GM21723 (cell line): ENCODE measurements around the gene IGSF23.

ENCODE experiments used
- ATAC-seq: cut with Tn5 transposase; IDR thresholded peaks from one replicate; pipeline ENCODE4 v1.9.1; 2021; ENCODE audit warnings: mild to moderate bottlenecking, moderate library complexity; ENCODE audit not compliant: unreplicated experiment

The IGSF23 gene

GRCh38 chr19:44613295-44614178, at the start of gene IGSF23:
Gene IGSF23 (plus strand): TSS chr19:44613563. CDS start chr19:44613646, 83 bp downstream.
- ATAC-seq = no peak

- ATAC-seq = no peak
Observed at GRCh38 chr19:44566984-44567383, 46.4 kb upstream of the IGSF23 start.

DNA sequence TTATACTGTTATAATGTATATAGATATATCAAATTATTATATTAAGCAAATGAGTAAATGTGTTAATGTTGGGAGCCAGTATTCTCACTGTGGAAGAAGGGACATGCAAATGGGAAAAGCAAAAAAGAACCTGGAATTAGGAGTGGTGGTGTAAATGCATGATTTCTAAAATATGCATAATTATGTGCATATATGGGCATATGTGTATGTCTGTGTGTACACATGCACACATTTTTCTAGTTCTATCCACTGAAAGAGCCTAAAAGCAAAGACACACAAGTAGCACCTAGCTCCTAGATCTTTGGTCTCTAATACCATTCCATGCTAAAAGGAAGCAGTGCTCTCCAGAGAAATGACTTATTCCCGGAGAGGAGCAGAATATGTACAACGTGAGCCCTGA, 45.6 kb upstream of the IGSF23 start:
- ATAC-seq = no peak

GRCh38 chr19:44570603-44570983, 42.8 kb upstream of the IGSF23 start:
- no peak for ATAC-seq

DNA sequence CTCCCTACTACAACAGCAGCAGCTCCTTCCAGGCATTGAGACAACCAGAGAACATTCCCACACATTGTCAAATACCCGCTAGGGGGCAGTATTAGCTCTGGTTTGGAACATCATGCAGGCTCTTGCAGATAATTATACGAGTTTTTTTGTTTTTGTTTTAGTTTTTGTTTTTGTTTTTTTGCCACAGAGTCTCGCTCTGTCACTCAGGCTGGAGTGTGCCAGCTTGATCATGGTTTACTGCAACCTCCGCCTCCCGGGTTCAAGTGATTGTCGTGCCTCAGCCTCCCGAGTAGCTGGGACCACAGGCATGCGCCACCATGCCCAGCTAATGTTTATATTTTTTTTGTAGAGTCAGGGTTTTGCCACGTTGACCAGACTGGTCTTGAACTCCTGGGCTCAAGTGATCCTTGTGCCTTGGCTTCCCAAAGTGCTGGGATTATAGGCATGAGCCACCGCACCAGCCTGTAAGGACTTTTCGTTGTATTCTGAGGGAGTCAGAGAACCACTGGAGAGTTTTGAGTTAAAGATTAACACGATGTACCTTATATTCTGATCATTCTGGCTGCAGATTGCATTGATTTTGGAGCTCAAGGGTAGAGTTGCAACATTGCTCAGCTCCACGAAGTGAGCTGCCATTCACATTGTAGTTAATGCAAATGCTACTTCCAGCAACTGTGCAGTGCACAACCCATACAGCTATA, 42.2 kb upstream of the IGSF23 start:
- no peak for ATAC-seq

DNA sequence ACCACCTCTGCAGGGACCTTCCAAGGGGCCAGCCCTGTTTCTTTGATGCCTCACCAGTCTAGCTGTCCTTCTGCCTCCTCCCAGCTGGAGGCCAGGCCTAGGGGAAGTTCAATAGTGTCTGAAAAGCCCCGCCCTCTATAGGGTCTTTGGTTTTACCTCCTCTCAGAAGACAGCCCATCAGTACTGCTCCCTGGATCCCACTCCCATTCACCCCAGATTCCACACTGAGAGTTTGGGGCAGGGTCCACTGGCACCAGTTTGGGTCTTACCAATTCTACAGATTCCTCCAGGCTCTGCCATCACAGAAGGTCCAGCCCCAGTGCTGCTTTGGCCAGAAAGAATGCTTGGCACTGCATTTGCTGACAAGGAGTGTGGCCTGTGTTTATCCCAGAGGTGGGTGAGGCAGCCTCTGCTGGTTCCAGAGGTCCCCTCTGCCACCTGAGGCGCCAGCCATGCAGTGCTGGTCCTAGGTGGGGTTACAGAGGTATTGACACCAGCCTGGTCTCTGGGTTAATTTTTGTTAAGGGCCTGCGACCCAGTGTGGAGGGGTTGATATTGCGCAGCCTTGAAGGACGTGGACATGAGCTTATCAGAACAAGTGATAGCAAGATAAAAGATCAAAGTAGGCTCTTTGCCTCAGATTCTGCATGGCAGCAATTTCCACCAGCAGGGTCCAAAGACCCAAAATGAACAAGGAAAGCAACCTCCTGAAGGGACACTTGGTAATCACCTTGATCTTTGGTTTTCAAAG, 41.4 kb upstream of the IGSF23 start:
- no peak for ATAC-seq

DNA sequence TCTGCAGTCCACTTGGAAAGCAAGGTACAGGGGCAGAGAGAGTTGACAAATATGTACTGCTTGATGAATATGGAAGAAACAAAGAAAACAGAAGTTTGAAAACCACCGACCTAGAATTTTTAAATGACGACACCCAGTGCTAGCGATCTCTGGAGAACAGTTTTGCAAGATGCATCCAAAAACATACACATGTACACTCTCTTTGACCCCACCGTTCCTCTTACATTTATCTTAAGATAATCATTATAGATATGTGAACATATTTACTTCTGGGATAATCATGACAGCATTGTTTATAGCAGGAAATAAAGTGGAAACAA, 40.8 kb upstream of the IGSF23 start:
- no peak for ATAC-seq

DNA sequence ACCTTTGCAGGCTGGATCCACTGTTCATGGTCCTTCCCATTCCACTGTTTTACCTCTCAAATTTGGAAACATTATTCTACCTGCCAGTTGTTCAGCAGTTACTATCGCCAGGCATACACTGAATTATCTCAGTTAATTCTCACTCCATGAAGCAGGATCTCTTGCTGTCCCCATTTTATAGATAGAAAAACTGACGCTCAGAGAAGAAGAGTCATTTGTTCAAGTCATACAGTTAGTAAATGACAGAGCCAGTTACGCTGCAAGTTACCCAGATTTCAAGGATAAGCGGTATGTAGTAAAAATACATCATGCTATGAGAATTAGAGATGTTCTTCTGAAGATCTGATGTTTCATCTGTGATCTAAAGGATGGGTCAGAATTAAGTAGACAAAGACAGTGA, 40.2 kb upstream of the IGSF23 start:
- no peak for ATAC-seq

GRCh38 chr19:44573627-44574026, 39.7 kb upstream of the IGSF23 start:
- ATAC-seq = no peak

DNA sequence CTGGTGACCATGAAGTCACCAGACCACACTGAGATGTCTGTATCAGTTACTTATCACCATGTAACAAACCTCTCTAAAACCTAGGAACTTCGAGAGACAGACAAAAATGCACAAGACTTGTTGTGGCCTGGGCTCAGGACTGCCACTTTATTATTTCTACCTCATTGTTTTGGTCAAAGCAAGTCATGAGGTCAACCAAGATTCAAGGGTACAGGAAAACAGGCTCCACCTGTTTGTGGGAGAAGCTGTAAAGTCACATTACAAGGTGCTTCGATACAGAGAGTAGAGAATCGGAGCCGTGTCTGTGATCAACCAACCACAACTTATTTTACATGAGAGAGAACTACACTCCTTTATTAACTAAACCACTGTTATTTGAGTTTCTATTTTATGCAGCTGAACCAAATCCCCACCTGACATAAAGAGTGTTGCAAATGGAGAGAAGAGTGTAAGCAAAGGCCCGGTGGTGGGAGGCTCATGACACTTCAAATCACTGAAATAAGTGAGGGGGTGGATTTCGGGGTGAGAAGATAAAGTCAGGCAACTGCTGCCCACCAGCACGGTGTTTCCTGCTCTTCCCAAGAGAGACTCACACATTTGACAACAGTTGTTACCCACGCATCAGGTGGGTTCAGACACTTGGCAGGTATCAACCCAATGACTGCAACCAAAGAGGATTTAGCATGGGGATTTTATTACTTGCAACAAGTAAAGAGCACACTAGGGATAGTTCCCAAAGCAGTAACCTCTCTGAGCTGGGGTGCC, 39.0 kb upstream of the IGSF23 start:
- no peak for ATAC-seq

DNA sequence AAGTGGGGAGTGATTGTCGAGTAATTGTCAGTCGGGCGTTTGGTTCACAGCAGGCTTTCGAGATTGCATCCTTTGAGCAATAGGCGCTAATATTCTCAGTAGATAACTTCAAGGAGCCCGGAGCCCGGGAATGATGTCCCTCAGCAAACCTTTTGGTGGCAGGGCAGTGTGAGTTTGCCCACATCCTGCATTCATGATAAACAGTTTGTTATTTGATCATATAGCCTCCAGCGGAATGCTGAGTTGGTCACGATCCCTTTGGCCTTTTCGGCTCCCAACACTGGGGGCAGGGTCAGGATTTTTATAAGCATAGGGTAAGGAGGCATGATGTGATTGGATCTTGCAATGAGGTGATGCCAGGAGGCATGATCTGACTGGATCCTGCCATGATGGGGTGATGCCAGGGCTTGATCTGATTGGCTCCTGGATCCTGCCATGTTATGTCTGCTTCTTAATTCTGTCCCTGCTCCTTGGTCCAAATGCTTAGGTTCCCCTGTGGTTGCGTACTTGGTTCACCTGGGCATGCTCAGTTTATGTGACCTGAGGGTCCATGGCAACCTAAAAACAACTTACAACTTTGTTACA, 38.2 kb upstream of the IGSF23 start:
- ATAC-seq = no peak

- ATAC-seq = no peak
Observed at GRCh38 chr19:44576843-44577565, 36.4 kb upstream of the IGSF23 start.

DNA sequence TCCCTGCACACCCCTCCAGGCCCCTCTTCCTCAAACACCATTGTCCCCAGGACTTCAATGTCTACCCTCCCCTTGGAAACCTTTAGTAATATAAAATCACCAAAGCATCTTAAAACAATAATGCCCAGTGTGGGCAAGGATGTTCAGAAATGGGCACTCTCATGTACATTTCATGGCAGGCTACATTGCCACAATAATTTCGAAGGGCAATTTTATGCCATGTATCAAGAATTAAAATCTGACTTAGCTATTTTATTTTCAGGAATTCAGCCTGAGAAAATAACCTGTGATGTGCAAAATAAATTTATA, 35.8 kb upstream of the IGSF23 start:
- no peak for ATAC-seq

DNA sequence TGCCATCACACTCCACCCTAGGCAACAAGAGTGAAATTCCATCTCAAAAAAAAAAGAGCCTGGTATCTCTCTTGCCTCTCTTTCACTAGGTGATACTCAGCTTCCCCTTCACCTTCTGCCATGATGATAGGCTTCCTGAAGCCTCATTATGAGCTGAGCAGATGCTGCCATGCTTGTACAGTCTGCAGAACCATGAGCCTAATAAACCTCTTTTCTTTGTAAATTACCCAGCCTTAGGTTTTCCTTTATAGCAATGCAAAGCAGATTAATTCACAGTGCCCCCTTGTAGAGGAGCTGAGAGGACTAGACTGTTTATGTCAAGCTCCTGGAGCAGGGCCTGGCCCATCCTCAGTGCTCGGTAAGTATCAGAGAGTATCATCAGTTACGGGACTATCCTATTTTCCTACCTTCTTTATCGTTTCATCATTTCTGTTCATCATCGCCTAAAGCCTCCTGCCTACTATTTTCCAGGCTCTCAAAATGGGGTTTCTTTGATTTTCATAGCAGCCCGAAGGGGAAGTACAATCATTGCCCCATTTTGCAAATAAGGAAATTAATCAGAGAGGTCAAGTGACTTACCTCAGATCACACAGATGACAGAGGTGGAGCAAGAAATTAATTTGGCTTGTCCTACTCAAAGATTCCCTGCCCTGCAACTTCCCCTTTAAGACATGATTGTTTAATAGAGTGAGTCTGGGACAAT, 33.5 kb upstream of the IGSF23 start:
- ATAC-seq = no peak

DNA sequence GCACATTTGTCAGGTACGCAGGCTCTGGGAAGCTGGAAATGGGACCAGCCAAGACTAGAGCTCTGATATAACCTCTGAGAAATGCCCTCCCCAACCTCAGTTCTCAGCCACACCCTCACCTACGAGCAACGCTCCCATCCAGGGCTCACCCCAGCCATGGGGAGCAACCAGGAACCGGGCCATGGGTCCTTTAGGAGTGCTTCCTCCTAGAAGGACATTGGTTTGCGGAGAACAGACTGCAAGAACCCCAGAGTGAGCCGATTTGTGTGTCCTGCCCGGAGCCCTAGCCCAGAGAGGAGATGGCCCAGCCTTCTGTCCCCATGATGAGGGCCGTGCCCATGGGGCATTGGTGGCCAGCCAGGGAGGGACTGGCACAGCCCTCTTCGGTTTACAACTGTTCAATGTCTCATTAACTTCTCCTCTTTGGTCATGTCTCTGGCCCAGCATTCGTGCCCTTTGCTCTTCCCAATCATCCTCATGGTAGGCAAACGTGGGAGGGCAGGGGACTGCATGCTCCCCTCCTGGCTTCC, 32.9 kb upstream of the IGSF23 start:
- ATAC-seq = no peak

DNA sequence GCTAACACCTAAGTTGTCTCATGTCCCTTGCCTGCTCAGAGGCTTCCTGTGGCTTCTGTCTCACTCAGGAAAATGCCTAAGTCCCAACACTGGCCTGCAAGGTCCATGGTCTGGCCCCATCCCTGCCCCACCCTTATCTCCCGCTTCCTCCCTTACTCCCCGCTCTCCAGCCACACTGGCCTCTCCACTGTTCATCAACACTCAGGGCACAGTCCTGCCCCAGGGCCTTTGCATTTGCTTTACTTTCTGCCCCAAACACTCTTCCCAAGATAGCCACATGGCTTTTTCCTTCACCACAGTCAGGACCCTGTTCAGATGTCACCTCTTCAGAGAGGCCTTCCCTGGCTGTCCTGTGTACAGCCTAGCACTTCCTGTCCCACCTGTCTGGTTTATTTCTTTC, 32.1 kb upstream of the IGSF23 start:
- ATAC-seq = no peak

DNA sequence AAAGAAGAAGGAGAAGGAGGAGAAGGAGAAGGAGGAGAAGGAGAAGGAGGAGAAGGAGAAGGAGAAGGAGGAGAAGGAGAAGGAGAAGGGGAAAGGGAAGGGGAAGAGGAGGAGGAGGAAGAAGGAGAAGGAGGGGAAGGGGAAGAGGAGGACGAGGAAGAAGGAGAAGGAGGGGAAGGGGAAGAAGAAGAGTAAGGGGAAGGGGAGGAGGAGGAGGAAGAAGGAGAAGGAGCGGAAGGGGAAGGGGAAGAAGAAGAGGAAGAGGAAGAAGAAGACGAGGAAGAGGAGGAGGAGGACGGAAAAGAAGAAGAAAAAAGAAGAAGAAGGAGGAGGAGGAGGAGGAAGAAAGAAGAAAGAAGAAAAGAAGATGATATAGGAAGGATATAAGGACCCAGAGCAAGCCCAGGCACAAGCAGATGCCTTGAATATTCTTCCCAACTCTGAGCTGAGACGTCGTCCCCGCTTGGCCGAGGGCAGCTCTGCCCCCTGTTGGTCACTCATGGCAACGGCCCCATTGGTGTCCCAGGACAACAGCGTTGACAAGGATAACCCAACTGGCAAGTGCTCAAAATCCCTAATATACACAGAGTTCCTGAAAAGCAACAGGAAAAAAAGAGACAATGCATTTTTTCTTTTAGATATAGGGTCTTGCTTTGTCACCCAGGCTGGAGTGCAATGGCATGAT, 30.6 kb upstream of the IGSF23 start:
- no peak for ATAC-seq

DNA sequence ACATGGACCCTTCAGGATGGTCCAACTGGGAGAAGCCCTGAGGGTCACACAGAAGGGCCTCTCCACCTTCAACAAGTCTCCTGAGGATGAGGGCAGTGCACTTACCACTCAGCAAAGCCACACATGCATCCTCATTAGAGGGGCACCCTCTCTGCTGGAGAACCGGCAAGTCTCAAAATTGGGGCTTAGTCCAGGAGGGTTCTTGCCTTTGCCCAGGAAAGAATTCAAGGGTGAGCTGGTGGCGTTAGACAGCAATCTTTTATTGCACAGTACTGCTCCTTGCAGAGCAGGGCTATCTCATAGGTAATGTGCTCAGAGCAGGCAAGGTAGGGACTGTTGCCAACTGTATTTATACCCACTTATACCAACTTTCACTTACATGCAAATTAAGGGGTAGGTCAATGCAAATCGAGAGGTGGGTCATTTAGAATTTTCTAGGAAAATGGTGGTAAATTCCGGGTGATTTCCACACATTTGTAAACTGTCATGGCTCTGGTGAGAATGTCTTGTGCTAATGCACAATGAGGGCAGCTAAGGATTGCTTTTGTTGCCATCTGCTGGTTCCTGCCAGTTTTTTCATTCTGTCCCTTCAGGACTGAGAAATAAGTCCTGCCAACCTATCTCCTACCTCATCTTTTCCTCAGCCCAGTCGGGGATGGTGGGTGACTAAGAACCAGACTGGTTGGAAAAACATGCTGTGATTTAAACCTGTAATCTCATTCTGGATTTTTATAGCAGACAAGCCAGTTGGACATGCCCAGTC, 27.8 kb upstream of the IGSF23 start:
- no peak for ATAC-seq
